ENCODE data around the gene UMODL1. TPM values are rescaled to one million over a fixed set of nuclear protein-coding genes. Genes with fewer than 3 reads are reported as not detected.

The UMODL1 gene
- total RNA-seq, 2 experiments from 2014 or later = 7.4 to 12.3 TPM

DNA sequence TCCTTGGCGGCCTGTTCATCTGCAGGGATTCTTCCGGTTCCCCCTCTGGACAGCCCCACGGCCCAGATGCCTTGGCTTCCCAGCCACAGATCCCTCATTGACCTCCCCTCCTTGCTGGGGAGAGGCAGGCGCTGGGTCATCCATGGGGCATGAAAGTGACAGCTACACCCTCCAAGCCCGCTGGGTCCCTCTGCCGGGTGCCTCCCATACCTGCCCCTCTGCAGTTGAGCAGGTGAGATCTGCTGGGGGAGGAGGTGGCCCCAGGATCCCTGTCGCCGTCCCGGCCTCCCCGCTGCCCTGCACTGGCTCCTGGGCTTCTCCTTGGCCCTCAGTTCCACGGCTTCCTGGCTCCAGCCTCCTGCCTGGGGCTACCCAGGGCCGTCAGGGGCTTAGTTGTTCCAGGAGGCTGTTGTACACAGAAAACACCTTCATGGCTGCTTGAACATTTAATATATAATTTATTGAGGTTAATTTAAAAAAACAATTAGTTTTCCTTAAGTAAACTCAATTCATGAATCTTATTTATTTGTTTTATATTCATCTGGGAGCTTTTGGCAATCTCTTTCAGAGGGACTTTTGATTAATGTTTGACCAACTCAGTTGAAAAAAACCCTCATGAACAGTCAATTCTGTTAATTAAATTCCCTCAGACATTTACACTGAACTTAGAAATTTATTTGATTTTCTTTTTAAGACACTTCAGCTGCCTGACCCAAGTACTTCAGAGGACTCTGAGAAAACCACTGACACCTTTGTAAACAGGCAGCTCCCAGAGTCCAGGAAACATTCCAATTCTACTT is 80.2 kb downstream of the UMODL1 start:
- intact Hi-C loops (cut with micrococcal nuclease; ENCODE audit: unreplicated experiment) = no loop called here
- no peaks in the 10 kb centered on the region for H3K9me3 ChIP-seq (ENCODE audit: low read length)
- no peak overlapping the region for H2AFZ ChIP-seq (ENCODE audit: low read length)
- H3K4me3 ChIP-seq (ENCODE audit: low read depth, low read length, poor library complexity, severe bottlenecking) = no peak overlapping the region
- H3K79me2 ChIP-seq (ENCODE audit: insufficient read depth, low read depth, low read length) = no peaks in the 10 kb centered on the region
- TF ChIP-seq, protein P1, sequence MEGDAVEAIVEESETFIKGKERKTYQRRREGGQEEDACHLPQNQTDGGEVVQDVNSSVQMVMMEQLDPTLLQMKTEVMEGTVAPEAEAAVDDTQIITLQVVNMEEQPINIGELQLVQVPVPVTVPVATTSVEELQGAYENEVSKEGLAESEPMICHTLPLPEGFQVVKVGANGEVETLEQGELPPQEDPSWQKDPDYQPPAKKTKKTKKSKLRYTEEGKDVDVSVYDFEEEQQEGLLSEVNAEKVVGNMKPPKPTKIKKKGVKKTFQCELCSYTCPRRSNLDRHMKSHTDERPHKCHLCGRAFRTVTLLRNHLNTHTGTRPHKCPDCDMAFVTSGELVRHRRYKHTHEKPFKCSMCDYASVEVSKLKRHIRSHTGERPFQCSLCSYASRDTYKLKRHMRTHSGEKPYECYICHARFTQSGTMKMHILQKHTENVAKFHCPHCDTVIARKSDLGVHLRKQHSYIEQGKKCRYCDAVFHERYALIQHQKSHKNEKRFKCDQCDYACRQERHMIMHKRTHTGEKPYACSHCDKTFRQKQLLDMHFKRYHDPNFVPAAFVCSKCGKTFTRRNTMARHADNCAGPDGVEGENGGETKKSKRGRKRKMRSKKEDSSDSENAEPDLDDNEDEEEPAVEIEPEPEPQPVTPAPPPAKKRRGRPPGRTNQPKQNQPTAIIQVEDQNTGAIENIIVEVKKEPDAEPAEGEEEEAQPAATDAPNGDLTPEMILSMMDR (conservative IDR thresholded peaks at IDR 0.05; ENCODE audit: low read length) = no peak
- no peaks in the 10 kb centered on the region for H3K9me2 ChIP-seq (ENCODE audit: insufficient read depth, low read length)
- POLR2A ChIA-PET = no interaction called here
- H3K27ac ChIP-seq (ENCODE audit: low read depth, low read length, poor library complexity, severe bottlenecking) = no peak overlapping the region
- no TSS peak for BruUV-seq (replicated peaks)
- H4K20me1 ChIP-seq (ENCODE audit: insufficient read depth, low read length) = no peaks in the 10 kb centered on the region
- no peak for DNase-seq (ENCODE audit: low spot score)
- H3K4me1 ChIP-seq (ENCODE audit: insufficient read depth, low read length, poor library complexity, severe bottlenecking) = no peaks in the 10 kb centered on the region
- H3K36me3 ChIP-seq (ENCODE audit: insufficient read depth, low read length) = no peaks in the 10 kb centered on the region
- CTCF ChIA-PET (ENCODE audit: unreplicated experiment) = no interaction called here
- no peak overlapping the region for H3K4me2 ChIP-seq (ENCODE audit: low read length)

DNA sequence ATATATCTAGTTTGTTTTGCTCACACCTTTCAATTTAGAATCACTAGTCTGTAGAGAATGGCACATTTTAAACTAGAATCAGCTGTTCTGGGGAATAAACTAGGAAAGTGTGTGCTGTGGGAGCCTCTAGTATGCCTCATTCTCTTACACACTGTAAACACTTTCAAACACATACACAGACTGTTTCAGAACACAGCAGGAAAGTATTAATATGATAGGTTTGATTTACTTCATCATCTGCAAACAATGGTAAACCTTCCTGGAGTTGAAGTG is 80.8 kb downstream of the UMODL1 start:
- Histone ChIP-seq H3K4me3 (ENCODE audit: low read depth, low read length, poor library complexity, severe bottlenecking) (no peak overlapping the region), H3K79me2 (ENCODE audit: insufficient read depth, low read depth, low read length) (no peaks in the 10 kb centered on the region), H3K9me3 (ENCODE audit: low read length) (no peaks in the 10 kb centered on the region), H3K4me2 (ENCODE audit: low read length) (no peak overlapping the region), H3K4me1 (ENCODE audit: insufficient read depth, low read length, poor library complexity, severe bottlenecking) (no peaks in the 10 kb centered on the region), H4K20me1 (ENCODE audit: insufficient read depth, low read length) (no peaks in the 10 kb centered on the region), H3K9me2 (ENCODE audit: insufficient read depth, low read length) (no peaks in the 10 kb centered on the region), H2AFZ (ENCODE audit: low read length) (no peak overlapping the region), H3K27ac (ENCODE audit: low read depth, low read length, poor library complexity, severe bottlenecking) (no peak overlapping the region), H3K36me3 (ENCODE audit: insufficient read depth, low read length) (no peaks in the 10 kb centered on the region)
- ChIA-PET POLR2A (interaction anchor here (0.8 kb wide), 1 partner anchor 23 kb away, joined by 4 read pairs; no protein-coding TSS in a partner anchor), CTCF (ENCODE audit: unreplicated experiment) (no interaction called here)
- intact Hi-C loops (cut with micrococcal nuclease; ENCODE audit: unreplicated experiment) = no loop called here
- DNase-seq (ENCODE audit: low spot score) = no peak
- no TSS peak for BruUV-seq (replicated peaks)
- TF ChIP-seq, protein P1 (conservative IDR thresholded peaks at IDR 0.05; ENCODE audit: low read length) = no peak
- no peak for TF ChIP-seq EZH2phosphoT487 (IDR thresholded peaks at IDR 0.05; ENCODE audit: borderline replicate concordance, low read depth, low read length)

DNA sequence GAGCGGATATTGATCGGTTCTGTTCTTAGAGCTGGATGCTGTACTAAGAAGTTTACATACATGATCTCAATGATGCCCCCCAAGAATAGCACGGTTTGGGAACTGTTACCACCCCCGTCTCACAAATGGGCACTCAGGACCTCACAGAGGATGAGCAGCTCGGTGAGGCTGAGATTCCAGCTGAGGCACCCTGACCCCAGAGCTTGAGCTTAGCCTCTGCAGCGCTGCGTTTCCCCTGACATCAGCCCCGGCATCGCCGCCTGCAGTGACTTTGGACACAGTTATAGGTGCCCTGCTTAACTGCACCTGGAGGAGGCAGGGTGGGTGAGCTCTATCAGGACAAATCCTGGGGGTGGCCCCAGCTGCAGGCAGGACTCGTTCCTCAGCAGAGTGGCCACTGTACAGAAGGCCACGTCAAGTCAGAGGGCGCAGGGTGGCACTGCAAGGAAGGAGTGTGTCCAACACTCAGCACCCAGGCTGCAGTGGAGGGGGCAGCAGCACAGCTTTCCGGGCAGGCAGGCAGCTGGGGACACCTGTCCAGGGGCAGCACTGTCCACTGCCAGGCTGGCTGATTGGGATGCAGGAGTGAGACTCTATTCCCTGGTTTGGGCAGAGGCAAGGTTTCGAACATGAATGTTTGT is 82.0 kb downstream of the UMODL1 start:
- intact Hi-C loops (cut with micrococcal nuclease; ENCODE audit: unreplicated experiment) = no loop called here
- no peaks in the 10 kb centered on the region for H3K36me3 ChIP-seq (ENCODE audit: insufficient read depth, low read length)
- no peak overlapping the region for H3K4me2 ChIP-seq (ENCODE audit: low read length)
- no peak overlapping the region for H2AFZ ChIP-seq (ENCODE audit: low read length)
- no peaks in the 10 kb centered on the region for H3K9me3 ChIP-seq (ENCODE audit: low read length)
- BruUV-seq (replicated peaks) = no TSS peak
- ChIA-PET POLR2A (no interaction called here), CTCF (ENCODE audit: unreplicated experiment) (no interaction called here)
- TF ChIP-seq EZH2phosphoT487 (IDR thresholded peaks at IDR 0.05; ENCODE audit: borderline replicate concordance, low read depth, low read length) = no peak
- TF ChIP-seq, protein P1 (conservative IDR thresholded peaks at IDR 0.05; ENCODE audit: low read length) = no peak
- H3K79me2 ChIP-seq (ENCODE audit: insufficient read depth, low read depth, low read length) = no peaks in the 10 kb centered on the region
- H3K27ac ChIP-seq (ENCODE audit: low read depth, low read length, poor library complexity, severe bottlenecking) = no peak overlapping the region
- H4K20me1 ChIP-seq (ENCODE audit: insufficient read depth, low read length) = no peaks in the 10 kb centered on the region
- no peak for DNase-seq (ENCODE audit: low spot score)
- no peak overlapping the region for H3K4me3 ChIP-seq (ENCODE audit: low read depth, low read length, poor library complexity, severe bottlenecking)
- no peaks in the 10 kb centered on the region for H3K9me2 ChIP-seq (ENCODE audit: insufficient read depth, low read length)
- H3K4me1 ChIP-seq (ENCODE audit: insufficient read depth, low read length, poor library complexity, severe bottlenecking) = no peaks in the 10 kb centered on the region

All from OCI-LY7 (cell line).